C4-2B (cell line): ENCODE results near the gene MRPL46.
A peak's percentile ranks its signal among the peaks of the same experiment; 100 is the strongest.
"Not testable (repeated sequence)": the region's sequence is repeated elsewhere in the genome, so short reads cannot be mapped to it uniquely, and the experiment has no call there.

ENCODE experiments used
- H3K27ac ChIP-seq: fragments of 450-650 bp; 2 replicates; pipeline ENCODE4 v1.5.1; 2017
- CTCF ChIP-seq: fragments of 450-650 bp; conservative IDR thresholded peaks from 2 replicates; pipeline ENCODE4 v1.5.1; 2017; ENCODE audit warnings: mild to moderate bottlenecking
- ZFX ChIP-seq: fragments of 450-650 bp; IDR thresholded peaks from 2 replicates; pipeline ENCODE4 v1.6.1; 2017

Gene MRPL46

GRCh38 chr15:88480981-88481380 lies 13.8 kb upstream of the MRPL46 start:
- no peak for TF ChIP-seq ZFX
- H3K27ac ChIP-seq, result no peak overlapping the region

DNA sequence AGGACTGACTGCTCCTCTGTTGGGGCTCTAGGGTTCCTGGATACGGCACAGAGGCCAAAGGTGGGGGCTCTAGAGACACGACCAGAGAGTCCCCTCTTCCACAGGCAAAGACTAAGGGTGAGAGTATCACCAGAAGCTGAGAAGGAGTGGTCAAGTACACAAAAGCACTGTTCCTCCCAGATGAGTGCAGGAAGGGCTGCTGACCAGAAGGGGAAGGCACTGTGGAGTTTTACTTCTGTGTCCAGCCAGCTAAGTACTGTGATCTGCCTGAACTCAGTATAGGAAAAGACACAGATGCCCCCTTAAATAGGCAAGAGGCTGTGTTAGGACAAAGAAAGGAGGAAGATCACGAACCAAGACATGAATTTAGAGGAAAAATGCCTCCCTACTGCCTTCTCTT lies 12.0 kb upstream of the MRPL46 start:
- TF ChIP-seq ZFX (no peak), CTCF (no peak)
- no peak overlapping the region for H3K27ac ChIP-seq

DNA sequence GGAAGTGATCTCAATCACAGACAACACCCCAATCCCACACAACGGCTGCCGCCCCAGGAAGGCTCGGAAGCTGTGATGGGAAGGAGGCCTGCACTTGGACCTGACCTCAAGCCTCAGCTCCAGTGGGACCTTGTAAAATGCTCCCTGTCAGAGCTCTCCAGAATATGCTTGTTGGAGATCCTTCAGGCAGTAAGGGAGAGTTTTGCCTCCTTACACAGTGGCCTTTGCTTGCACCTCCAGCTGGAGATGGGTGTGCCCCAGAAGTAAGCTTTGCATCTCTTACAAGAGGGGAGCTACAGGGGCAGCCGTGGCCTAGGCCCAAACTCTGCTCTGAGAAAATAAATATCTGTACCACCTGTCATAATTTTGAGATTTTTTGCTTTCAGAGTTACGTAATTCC lies 10.7 kb upstream of the MRPL46 start:
- TF ChIP-seq ZFX, result no peak
- TF ChIP-seq CTCF, result no peak
- no peak overlapping the region for H3K27ac ChIP-seq

DNA sequence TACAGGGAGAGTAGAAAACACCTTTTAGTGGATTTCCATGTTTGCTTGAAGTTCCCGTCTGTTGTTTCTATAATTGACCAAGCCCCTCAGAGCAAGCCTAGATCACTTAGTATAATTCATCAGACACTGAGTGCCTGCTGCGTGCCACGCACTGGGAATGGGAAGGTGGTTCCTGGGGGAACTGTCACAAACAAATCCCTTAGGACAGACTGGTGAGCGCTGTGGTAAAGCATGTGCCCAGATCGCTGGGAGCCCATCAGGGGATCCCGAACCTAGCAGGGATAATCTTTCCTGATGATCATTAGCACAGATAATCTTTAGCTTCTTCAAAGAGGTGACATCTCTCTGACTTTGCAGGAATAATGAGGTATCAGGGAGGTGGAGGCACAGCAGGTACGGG lies 9.9 kb upstream of the MRPL46 start:
- no peak overlapping the region for H3K27ac ChIP-seq
- TF ChIP-seq ZFX (no peak), CTCF (no peak)

GRCh38 chr15:88476635-88477060 lies 9.5 kb upstream of the MRPL46 start:
- H3K27ac ChIP-seq, result no peak overlapping the region

GRCh38 chr15:88473661-88474293 lies 6.6 kb upstream of the MRPL46 start:
- H3K27ac ChIP-seq, result not testable (repeated sequence)

More at GRCh38 chr15:88476635-88477060, 9.5 kb upstream of the MRPL46 start:
- TF ChIP-seq ZFX (no peak), CTCF (peak; percentile 83)

DNA sequence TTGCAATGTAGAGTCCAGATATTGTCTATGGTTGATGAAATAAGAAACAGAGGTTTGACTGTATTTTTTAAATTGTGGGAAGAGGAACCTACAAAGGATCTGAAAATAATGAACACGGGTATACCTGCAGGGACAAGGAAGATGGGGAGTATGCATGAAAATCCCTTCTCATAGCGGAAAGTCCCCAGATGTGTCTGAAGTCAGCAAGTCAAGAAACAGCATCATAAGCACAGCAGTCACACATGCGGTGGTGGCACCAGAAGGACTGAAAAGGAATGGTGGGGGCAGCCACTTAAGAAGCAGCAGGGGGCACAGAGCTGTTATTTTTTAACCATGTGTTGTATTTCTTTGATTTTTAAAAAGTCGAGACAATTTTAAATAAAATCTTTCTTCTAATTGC lies 5.0 kb upstream of the MRPL46 start:
- no peak overlapping the region for H3K27ac ChIP-seq
- no peak for TF ChIP-seq CTCF
- TF ChIP-seq ZFX, result no peak

GRCh38 chr15:88470625-88471372 lies 3.6 kb upstream of the MRPL46 start:
- no peak overlapping the region for H3K27ac ChIP-seq
- TF ChIP-seq CTCF (no peak; the same call in 1 of the 2 replicates), ZFX (no peak)
